ENCODE measurements around the gene TANK.
"Not testable (repeated sequence)": the region's sequence is repeated elsewhere in the genome, so short reads cannot be mapped to it uniquely, and the experiment has no call there.

TANK gene

DNA sequence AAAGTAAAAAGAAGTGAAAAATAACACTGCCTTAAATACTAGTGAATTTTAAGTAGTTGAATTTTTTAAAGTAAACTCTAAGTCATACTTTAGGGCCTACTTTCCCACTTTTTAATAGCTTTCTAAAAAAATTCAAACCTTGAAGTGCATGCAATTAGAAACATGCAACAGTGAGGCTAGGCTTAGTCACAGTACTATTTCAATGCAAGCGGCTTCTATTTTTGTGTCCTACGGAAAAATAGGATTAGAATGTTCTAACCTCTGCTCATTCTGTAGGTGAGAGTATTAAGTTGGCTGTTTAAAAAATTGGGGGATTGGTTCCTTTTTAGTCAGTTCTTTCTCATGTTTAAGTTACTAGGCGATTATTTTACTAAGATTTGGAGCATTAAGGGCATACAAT lies 108.9 kb downstream of the TANK start:
- no peak for DNase-seq (ENCODE audit: low read depth, low spot score)

DNA sequence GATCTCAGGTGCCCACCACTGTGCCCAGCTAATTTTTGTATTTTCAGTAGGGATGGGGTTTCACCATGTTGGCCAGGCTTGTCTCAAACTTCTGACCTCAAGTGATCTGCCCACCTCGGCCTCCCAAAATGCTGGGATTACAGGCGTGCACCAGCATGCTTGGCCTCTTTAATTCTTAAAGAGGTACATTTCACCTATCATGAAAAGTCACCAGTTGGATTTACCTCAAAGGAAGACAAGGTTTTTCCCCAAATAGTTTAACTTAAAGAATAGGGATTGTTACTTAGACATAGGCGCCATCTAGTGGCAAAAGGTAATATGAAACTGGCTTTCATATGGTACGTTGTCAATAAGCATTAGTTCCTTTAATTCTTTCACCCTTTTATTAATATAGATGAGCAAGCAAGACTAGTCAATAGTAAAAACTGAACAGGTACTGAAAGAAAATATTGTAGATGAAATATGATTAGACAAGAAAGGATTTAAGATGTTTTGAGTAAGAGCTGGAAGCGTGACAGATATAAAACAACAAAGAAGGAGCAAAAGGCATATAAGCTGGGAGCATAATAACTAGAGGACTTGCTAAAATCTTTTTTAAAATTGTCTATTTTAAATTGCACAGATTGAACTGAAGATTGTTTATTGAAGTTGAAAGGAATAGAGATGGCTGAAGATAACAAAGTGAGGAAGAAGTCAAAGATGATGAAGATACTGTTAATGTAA lies 113.0 kb downstream of the TANK start:
- DNase-seq (ENCODE audit: low read depth, low spot score): no peak

DNA sequence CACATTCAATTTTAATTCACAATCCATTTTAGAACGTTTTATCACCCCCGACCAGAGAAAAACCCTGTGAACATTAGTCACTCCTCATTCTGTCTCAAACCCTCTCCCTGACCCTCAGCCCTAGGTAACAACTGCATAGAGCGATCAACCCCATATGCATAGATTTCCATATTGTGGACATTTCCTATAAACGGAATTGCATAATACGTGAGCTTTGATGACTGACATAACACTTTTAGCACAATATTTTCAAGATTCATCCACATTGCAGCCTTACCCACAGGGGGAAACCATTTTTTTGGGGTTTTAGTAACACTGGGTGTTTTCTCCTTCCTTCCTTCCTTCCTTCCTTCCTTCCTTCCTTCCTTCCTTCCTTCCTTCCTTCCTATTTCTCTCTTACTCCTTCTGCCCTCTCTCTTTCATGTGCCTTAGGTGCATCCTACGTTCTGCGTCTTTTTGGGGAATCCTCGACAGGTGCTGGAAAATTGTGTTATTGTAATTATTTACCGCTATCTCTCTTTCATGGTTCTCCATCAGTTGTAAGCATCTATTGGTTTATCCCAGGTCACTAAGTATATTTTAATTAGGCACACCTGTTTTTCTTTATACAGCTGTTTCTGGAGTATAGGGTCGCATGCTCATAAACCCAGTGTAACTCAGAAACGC lies 118.5 kb downstream of the TANK start:
- peak; percentile 89 for DNase-seq (ENCODE audit: low read depth, low spot score)

DNA sequence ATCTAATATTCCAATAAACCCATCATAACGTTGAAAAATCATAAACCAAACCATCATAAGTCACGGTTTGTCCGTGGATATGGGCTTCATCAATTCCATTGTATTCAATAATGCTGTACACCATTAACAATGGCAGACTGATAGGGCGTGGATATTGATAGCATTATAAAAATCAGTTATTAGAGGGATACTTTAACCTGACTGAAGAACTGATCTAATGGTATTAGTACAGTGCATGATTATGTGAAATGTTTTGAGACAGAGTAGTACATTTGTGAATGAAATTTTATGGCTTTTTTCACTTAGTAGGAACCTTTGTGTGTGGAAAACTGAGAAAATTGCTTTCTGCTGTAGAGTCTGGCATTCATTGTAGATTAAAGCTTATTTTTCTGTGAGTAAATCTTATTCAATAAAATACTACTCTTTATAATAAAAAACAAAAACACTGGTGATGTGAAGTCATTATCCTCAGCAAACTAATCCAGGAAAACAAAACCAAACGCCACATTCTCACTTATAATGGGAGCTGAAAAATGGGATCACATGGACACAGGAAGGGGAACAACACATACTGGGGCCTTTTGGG lies 119.1 kb downstream of the TANK start:
- not testable (repeated sequence) for DNase-seq (ENCODE audit: low read depth, low spot score)

- DNase-seq (ENCODE audit: low read depth, low spot score): peak; percentile 68
Measured at GRCh38 chr2:161280906-161281323, 120.7 kb downstream of the TANK start.

GRCh38 chr2:161281615-161282310 lies 121.5 kb downstream of the TANK start:
- DNase-seq (ENCODE audit: low read depth, low spot score): not testable (repeated sequence)

GRCh38 chr2:161282311-161282644 lies 122.0 kb downstream of the TANK start:
- DNase-seq (ENCODE audit: low read depth, low spot score): not testable (repeated sequence)

- DNase-seq (ENCODE audit: low read depth, low spot score): no peak
Measured at GRCh38 chr2:161283926-161284325, 123.7 kb downstream of the TANK start.

Data from iPS DF 19.7 (cell line).